Loucy (cell line): ENCODE results near the gene HMCN1.

ENCODE experiments used
- H2AFZ ChIP-seq: fragments of 200-600 bp; sonication (generic); 2 replicates; pipeline ENCODE4 v1.6.0; 2016; ENCODE audit warnings: antibody characterized with exemption, mild to moderate bottlenecking, low read length, moderate library complexity
- H3F3A ChIP-seq: fragments of 200-600 bp; 2 replicates; pipeline ENCODE4 v1.6.0; 2016; ENCODE audit warnings: antibody characterized with exemption, low read depth, mild to moderate bottlenecking
- H3K27me3 ChIP-seq: fragments of 200-600 bp; sonication (generic); 2 replicates; pipeline ENCODE4 v1.6.1; 2014; ENCODE audit warnings: low read length, mild to moderate bottlenecking; ENCODE audit not compliant: insufficient read depth, poor library complexity, severe bottlenecking
- H3K36me3 ChIP-seq: fragments of 200-600 bp; sonication (generic); 2 replicates; pipeline ENCODE4 v1.6.1; 2016; ENCODE audit warnings: low read length; ENCODE audit not compliant: insufficient read depth
- H3K4me1 ChIP-seq: fragments of 200-600 bp; sonication (generic); 2 replicates; pipeline ENCODE4 v1.5.1; 2014; ENCODE audit warnings: low read length, mild to moderate bottlenecking; ENCODE audit not compliant: insufficient read depth, poor library complexity, severe bottlenecking
- H3K4me2 ChIP-seq: fragments of 200-600 bp; sonication (generic); 2 replicates; pipeline ENCODE4 v1.6.0; 2014; ENCODE audit warnings: antibody characterized with exemption, low read length, low read depth, mild to moderate bottlenecking; ENCODE audit not compliant: poor library complexity, severe bottlenecking
- H3K4me3 ChIP-seq: fragments of 200-600 bp; sonication (generic); 2 replicates; pipeline ENCODE4 v1.5.1; 2014; ENCODE audit warnings: low read length, mild to moderate bottlenecking, mixed read lengths; ENCODE audit not compliant: poor library complexity, severe bottlenecking
- H3K79me2 ChIP-seq: fragments of 200-600 bp; sonication (generic); 2 replicates; pipeline ENCODE4 v1.6.1; 2014; ENCODE audit warnings: low read length; ENCODE audit not compliant: insufficient read depth
- H3K9ac ChIP-seq: fragments of 200-600 bp; sonication (generic); 2 replicates; pipeline ENCODE4 v1.6.0; 2014; ENCODE audit warnings: mild to moderate bottlenecking, low read depth, low read length, moderate library complexity; ENCODE audit not compliant: poor library complexity, severe bottlenecking
- H3K9me2 ChIP-seq: fragments of 200-600 bp; sonication (generic); replicated peaks from 2 replicates; pipeline ENCODE4 v1.6.1; 2016; ENCODE audit warnings: low read depth, low read length, mixed read lengths
- H3K9me3 ChIP-seq: fragments of 200-600 bp; sonication (generic); 2 replicates; pipeline ENCODE4 v1.6.1; 2014; ENCODE audit warnings: mild to moderate bottlenecking, antibody characterized with exemption, low read length, low read depth; ENCODE audit not compliant: insufficient read depth
- H4K20me1 ChIP-seq: fragments of 200-600 bp; sonication (generic); 2 replicates; pipeline ENCODE4 v1.6.0; 2014; ENCODE audit warnings: antibody characterized with exemption, low read length, mild to moderate bottlenecking; ENCODE audit not compliant: insufficient read depth, poor library complexity, severe bottlenecking
- CTCF ChIP-seq: fragments of 200-600 bp; sonication (generic); conservative IDR thresholded peaks from 2 replicates; pipeline ENCODE4 v1.5.1; 2014; ENCODE audit warnings: mild to moderate bottlenecking, antibody characterized with exemption, low read length
- EZH2phosphoT487 ChIP-seq: fragments of 200-600 bp; IDR thresholded peaks from 2 replicates; pipeline ENCODE4 v1.6.1; 2018; ENCODE audit warnings: antibody characterized with exemption, mild to moderate bottlenecking, moderate library complexity, borderline replicate concordance

HMCN1 gene

GRCh38 chr1:186016856-186017255 is 282.7 kb downstream of the HMCN1 start:
- TF ChIP-seq EZH2phosphoT487 (no peak), CTCF (no peak)
- Histone ChIP-seq H4K20me1 (no peaks in the 10 kb centered on the region), H3K9me3 (no peaks in the 10 kb centered on the region), H3K27me3 (no peaks in the 10 kb centered on the region), H3K9ac (no peak overlapping the region), H3K4me3 (no peak overlapping the region), H3K79me2 (no peaks in the 10 kb centered on the region), H3K4me2 (no peak overlapping the region), H3K36me3 (no peaks in the 10 kb centered on the region), H3K9me2 (no peaks in the 10 kb centered on the region; the same call in 1 of the 2 replicates), H3K4me1 (no peaks in the 10 kb centered on the region), H3F3A (no peaks in the 10 kb centered on the region), H2AFZ (no peak overlapping the region)

- no peaks in the 10 kb centered on the region for H3K79me2 ChIP-seq
- TF ChIP-seq CTCF (no peak), EZH2phosphoT487 (no peak)
These were observed 288.0 kb downstream of the HMCN1 start for GRCh38 chr1:186022184-186022583.

GRCh38 chr1:186026946-186027345 is 292.8 kb downstream of the HMCN1 start:
- no peaks in the 10 kb centered on the region for H3K27me3 ChIP-seq
- H3K9me2 ChIP-seq, result no peaks in the 10 kb centered on the region
- H4K20me1 ChIP-seq, result no peaks in the 10 kb centered on the region
- no peaks in the 10 kb centered on the region for H3K79me2 ChIP-seq
- no peak for TF ChIP-seq EZH2phosphoT487
- no peak for TF ChIP-seq CTCF
- H3F3A ChIP-seq, result no peaks in the 10 kb centered on the region
- H3K36me3 ChIP-seq, result no peaks in the 10 kb centered on the region
- H3K4me3 ChIP-seq, result no peak overlapping the region
- no peaks in the 10 kb centered on the region for H3K4me1 ChIP-seq
- H3K9ac ChIP-seq, result no peak overlapping the region
- no peak overlapping the region for H2AFZ ChIP-seq
- H3K9me3 ChIP-seq, result no peaks in the 10 kb centered on the region
- H3K4me2 ChIP-seq, result no peak overlapping the region

More at GRCh38 chr1:186022184-186022583, 288.0 kb downstream of the HMCN1 start:
- H3K9me3 ChIP-seq, result no peaks in the 10 kb centered on the region
- no peaks in the 10 kb centered on the region for H4K20me1 ChIP-seq
- H2AFZ ChIP-seq, result no peak overlapping the region
- H3K4me1 ChIP-seq, result no peaks in the 10 kb centered on the region
- no peak overlapping the region for H3K4me2 ChIP-seq
- H3K27me3 ChIP-seq, result no peaks in the 10 kb centered on the region
- H3K9me2 ChIP-seq, result no peaks in the 10 kb centered on the region; the same call in 1 of the 2 replicates
- H3F3A ChIP-seq, result no peaks in the 10 kb centered on the region
- H3K36me3 ChIP-seq, result no peaks in the 10 kb centered on the region
- H3K4me3 ChIP-seq, result no peak overlapping the region
- no peak overlapping the region for H3K9ac ChIP-seq
